CD4-positive, alpha-beta T cell treated with Interleukin-15 for 4 hours (primary cell): ENCODE measurements around the gene ABI3BP.

Experiments
- DNase-seq: peaks from one replicate; pipeline ENCODE4 v3.0.0-alpha.2; 2020; ENCODE audit warnings: low spot score

The ABI3BP gene

DNA sequence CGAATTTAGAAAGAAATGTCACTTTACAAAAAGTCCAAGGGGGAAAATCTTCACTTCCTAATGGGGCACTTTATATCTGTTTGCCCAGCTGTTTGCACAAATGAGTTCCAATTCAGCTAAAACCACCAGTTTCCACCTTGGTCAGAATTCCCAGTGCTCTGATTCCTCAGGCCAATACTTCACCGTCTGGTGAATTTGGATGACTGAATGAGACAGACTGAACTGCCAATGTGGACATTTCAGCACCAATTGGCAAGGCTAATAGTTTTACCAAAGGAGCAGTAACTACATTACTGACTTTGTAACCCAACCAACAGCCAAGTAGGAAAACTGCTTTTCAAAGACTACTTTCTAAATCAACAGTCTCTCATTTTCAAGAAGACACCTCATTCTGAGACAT lies 51.8 kb downstream of the ABI3BP start:
- no peak for DNase-seq

DNA sequence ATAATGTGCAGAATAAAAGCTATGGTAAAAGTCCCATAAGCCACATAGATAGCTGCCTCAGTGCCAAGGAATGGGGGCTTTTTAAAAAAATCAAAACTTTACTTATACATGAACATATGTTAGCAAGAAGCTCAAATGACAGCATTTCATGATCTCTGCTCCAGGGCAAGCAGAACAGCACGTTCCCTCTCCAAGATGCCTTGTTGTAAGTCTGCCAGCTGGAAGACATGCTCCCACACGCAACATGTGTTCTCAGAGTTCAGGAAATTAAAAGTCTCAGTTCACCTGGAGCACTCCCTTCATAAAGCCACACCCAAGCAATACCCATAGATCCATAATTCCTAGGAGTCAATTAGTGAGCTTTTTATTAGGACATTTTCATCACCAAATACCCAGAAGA lies 52.2 kb downstream of the ABI3BP start:
- no peak for DNase-seq

DNA sequence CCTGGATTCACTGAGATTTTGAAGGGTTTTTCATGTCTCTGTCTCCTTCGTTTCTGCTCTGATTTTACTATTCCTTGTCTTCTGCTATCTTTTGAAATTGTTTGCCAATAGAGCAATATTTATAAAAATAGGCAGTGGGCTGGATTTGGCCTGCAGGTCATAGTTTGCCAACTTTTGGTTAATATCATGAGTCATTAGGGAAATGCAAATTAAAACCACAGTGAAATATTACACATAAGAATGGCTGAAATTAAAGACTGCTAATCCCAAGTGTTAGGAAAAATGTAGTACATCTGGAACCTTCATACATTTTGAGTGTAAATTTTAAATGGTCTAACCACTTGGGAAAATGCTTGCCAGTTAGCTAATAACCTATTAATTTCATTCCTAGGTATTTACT lies 56.3 kb downstream of the ABI3BP start:
- DNase-seq: no peak

DNA sequence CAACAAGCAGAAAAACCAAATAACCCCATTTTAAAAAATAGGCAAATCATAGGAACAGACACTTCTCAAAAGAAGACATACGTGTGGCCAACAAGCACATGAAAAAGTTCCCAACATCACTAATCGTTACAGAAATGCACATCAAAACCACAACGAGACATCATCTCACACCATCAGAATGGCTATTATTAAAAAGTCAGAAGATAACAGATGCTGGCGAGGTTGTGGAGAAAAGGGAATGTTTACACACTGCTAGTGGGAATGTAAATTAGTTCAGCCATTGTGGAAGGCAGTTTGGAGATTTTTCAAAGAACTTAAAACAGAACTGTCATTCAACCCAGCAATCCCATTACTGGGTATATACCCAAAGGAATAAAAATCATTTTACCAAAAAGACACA lies 60.7 kb downstream of the ABI3BP start:
- DNase-seq: no peak

DNA sequence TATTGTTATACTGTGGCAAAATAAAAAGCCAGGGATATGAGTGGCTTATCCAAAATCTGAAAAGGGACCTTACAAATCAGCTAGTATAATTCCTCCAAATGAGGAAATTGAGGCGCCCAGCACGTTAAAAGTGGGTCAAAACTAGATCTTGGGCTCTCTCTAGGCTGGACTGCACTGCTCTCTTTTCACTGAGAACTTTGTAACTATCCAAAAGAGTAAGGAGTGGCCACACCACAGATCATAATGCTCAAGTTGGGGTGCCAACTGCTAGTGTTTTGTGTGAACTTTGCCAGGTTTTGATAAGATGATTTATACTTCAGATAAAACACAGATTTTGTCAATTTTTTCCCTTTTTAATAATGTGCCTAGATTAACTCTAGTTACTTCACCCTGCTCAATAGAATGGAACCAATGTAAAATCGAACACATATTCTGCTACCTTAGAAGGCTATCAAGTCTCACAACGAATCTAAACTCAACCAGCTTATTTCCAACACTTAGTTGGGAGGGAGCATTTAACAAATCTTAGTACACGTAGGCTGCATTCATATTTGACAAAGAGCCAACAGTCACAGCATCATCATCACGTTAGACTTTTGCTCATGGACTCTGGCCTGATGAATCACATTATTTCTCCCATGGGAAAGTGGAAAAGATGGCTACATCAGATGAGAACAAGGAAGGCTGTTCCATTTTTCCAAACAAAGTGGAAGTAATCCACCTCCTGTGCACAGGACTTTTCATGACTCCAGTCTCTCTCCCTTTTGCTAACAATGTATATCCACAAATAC lies 64.4 kb downstream of the ABI3BP start:
- no peak for DNase-seq

DNA sequence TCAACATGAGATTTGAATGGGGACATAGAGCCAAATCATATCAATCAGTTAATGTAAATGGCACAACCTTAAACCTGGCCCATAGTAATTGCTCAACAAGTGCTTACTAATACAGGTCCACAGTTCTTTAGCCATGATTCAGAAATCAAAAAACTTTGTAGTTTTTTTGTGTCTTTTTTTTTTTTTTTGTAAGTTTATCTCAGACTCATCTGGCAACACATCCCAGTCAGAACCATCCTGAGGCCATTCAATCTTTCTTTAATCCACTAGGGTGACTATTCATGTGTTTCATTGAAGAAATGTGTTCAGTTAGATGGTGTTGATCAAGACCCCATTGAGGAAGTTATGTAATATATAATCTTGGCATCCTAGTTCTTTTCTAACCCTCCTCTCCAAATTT lies 65.4 kb downstream of the ABI3BP start:
- DNase-seq: no peak

DNA sequence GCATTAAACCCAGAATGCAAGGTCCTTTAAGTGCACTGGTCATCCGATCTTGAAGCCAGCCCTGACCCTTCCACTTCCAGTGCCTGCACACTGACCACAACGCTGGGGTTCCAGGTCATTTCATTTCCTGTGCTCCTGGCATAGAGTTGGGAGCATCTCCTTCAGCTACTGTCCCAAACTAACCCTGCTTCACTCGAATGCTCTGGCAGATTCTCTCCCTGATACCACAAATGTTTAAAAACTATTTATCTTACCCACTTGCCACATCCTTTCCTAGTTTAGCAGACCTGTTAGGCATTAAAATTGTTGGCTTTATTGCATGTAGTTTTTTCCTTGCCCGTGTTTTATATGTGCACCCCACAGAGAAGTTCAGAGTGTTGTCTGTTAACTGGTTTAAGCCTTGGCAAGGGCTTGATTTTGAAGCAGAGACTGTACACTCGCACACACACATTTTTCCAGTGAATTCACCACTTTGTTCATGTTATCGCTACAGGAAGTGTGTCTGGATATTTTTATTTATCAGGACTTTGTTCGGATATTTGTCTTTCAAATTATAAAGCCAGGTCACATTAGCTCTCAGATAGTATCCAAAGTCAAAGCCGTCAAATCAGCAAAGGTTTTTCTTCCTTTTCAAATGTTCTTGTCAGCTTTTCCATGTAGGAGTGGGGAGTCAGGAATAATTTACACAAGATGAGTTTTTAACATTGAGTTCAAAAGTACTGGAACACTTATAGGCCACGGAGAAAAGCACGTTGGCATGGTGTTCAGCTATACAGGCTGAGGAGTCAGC lies 77.3 kb downstream of the ABI3BP start:
- no peak for DNase-seq

DNA sequence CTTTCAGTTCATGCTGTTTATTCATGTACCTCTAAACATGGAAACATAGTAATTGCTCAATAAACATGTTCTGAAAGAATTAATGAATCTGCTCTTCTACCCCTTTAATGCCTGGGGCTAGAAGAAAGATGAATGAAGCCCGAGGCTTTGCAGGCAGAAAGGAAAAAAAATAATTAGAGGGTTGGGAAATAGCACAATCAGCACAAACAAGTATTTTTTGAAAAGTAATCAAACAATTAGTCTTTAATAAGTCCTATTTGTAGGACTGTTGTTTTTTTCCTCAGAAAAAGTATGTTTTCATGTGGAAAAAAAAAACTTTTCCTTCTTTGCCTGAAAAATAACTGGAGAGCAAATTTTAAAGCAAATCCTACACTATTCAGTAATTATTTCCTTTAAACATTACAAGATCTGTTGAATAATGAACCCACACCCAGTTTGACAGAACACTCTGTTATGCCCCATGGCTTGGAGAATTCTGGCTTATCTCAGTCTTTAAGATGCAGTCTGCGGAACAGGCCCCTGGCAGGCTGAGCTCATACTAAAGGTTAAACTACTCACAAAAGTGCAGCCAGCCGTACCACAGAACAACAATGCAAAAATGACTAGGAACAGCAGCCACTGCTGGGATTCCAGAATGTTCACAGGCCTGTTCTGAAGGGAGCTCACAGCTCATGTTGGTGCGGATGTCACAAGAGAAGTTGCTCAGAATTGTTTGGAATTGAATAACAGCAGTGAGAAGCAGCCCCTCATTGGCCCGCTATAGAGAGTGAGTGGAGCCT lies 79.2 kb downstream of the ABI3BP start:
- no peak for DNase-seq

DNA sequence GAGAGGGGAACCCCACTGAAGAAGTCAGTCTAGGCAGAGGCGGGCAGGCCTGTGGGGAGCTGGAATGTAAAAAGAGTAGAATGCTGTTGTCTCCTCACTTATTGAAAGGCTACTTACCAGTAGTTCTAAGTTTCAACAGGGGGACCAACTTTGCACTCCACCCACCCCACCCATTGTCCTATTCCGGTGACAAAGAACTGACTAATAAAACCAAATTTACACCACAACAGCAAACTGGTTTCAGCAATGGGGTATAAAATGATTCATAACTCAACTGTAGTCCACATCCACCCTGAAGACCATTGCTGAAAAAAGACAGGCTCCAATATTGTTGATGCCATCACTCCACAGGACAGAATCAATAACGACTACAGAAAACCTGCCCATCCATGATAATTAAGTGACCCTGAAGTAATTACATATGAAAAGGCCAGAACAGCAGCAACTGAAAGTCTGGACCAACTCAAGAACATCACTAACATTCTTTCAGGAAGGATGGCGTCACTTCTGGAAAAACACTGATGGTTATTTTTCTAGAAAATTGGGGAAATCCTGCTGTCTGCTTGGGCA lies 80.2 kb downstream of the ABI3BP start:
- DNase-seq: no peak

DNA sequence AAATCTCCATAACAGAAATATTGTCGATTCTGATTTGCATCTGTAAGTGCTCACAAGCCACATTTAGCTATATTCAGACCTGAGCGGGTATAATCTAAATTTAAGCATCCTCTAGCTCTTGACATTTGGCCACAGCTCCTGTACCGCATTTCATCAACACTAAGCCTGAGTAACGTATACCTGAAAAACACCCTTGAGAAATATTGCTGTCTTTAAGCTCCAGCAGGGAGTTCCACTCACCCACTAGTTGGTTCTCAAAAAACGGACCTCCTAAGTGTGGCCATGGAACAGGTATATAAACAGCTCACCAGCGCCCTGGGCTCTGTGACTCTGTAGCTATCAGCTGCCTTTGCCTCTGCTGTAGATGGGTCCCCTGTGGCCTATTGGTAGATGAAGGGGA lies 80.7 kb downstream of the ABI3BP start:
- DNase-seq: no peak

DNA sequence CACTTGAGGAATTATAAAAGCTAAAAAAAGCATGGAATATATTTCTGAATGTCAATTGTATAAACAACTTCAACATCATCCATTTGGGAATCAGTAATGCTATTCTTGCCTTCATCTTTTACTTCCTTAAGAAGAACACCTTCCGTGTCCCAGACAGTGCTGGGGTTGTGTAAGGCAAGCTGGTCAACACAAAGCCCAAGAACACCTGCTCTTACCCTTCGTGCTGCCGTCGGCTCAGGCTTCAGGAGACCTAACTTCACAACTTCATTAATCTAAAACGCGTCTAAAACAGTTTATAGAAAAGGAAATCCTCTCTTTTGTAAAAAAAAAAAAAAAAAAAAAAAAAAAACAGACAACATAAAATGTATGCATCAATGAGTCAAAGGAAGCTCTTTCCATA lies 81.3 kb downstream of the ABI3BP start:
- no peak for DNase-seq

DNA sequence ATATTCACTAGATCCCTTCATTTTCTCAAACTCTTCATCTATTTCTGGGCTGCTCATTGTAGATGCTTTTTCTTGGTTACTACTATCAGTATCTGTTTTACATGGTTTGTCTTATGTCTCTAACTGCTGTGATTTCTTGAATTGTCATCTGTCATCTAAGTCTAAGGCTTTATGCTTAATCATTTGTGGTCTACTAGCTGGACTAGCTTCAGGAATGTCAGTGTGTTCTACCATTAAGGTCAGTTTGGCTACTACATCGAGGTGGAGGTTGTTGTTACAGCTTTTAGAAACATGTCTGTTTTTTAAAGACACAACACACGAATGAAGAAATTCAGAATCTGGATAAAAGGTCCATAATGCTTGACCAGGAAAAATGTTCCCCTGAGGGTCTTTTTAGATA lies 82.2 kb downstream of the ABI3BP start:
- DNase-seq: no peak

DNA sequence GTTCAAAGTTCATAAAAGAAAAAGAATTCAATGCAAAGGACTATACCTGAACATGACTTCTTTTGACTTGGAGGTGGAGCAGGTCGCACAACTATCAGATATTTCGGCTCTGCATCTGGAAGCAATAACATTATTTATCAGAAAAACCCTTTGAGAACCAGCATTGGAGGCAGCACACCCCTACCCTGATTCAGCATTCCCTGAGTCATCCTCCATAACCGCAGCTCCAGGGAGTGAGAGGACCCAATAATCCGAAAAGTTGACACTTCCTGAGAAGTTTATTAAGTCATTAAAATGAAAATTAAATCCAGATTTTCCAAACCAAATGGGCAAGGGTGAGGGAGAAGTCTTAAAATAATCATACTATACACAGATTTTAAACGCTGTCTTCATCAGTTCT lies 90.6 kb downstream of the ABI3BP start:
- no peak for DNase-seq

DNA sequence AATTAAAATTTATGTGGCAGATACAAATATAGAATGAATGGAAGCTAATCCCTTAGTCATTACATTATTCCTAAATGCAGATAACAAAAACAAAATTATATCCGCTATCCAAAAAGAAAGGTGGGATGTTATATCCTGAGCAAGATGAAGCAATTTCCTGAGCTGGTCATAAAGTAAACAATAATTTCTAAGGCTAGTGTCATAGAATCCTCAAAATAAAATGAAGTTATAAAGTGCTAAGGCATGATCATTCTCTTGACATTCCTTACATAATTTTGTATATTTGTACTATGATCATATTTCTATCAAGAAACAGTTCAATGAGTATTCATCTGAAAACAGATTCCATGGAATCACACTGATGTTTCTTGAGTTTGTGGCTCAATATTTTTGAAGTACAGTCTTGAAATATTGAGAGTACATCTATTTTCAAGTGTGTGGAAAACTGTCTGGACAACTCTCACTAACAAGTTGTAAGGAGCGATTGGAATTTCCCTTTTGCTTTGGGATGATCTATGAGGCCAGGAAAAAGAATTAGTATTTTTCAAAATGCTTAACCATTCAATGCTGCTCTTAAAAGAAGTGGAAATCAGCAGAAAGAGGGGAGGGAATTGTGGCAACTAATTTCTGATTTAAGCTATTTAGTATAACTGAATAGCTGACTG lies 92.4 kb downstream of the ABI3BP start:
- no peak for DNase-seq

DNA sequence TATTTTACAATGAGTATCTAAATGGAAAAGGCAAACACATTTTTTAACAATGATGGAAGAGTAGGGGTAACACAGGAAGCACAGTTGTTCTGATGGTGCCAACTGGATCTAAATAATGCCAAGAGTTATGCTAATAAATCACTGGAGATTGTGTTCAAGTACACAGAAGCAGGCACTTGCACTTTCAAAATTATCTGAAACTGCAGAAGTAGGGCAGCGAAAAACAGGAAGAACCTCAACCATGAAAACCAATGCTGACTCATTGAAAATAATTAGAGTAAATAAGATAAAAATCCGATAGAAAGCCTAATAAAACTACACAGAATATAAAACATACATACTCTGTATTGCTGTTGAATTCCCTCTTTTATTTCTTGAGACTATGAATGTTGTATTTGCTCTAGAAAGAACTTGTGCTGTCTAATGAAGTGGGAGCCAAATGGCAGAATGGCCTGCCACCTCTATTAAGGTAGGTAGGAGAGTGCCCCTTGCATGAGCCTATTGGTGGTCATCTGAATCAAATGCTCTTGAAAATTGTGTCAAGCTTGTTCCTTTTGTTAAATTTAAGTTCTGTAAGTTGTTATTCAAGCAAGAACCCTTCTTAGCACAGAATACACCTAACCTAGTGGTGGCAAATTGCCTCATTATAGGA lies 93.7 kb downstream of the ABI3BP start:
- no peak for DNase-seq

DNA sequence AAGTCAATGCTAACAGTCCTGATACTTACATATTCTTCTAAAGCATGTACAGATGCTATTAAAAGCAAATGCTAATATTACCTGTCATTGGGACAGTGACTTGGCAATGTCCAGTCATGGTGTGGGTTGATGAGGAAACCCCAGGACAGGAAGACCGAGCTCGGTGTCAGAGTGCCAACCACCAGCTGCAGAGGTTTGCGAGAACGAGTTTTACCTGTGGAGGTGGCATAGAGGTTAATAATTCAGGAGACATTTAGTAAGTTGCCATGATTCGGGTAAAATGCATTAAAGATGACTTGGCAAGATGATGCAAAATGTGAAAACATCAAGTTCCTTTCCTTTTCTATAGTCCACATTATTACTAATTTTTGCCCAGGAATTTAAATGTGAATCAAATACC lies 94.5 kb downstream of the ABI3BP start:
- DNase-seq: no peak

DNA sequence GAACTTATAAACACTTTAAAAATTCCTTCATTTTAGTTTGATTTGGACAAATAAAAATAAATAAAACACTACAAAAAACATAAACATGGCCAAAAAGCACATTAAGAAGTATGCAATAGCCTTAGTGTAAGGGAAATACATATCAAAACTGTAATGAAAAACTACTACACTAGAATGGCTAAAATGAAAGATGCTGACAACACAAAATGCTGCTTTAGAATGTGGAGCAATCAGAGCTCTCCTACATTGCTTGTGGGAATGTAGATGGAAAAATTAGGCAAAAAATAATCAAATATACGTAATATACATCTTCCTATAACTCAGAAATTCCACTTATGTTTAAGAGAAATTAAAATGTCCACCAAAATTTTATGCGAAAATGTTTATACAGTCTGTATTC lies 96.2 kb downstream of the ABI3BP start:
- no peak for DNase-seq

DNA sequence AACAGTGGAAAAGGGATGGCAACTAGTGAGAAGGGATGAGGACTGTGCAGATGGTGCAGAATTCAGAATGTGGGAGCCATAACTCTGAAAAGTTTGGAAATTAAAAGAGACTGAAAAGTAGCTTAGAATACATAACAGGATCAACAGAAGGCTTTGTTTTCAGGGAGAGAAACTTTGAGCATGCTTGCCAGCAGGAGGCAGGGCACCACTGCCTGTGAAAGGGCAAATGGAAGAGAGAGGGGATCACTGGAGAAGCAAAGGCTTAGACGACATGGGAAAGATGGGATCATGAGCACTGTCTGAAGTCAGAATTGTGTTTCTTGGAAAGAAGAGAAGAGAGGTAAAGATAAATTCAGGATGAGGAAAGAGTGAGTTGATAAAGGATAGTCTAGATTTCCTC lies 99.6 kb downstream of the ABI3BP start:
- no peak for DNase-seq

DNA sequence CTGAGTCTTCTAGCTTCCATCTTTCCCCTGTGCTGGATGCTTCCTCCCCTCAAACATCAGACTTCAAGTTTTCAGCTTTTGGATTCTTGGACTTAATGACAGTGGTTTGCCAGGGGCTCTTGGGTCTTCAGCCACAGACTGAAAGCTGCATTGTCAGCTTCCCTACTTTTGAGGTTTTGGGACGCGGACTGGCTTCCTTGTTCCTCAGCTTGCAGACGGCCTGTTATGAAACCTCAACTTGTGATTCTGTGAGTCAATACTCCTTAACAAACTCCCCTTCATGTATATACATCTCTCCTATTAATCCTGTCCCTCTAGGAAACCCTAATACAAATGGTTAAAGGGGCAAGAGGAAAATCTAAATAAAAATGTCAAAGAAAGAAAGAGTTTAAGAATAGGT lies 100.1 kb downstream of the ABI3BP start:
- DNase-seq: no peak

DNA sequence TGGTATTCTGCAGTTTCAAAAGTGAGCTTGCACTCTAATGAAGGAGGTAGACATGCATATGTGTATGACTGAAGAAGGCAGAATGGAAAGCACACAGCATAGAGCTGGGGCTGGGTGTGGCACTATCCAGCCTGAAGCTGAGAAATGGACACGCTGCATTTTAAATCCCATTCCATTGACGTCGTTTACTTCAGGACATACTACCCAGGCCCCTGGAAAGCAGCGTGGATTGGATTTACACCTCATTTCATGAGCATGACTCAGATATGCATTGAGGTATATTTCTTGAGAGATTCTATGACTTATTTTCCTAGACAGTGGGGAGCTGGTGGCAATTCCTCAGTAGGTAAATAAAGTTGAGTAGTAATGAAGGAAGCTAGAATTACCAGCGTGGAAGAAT lies 101.4 kb downstream of the ABI3BP start:
- no peak for DNase-seq

DNA sequence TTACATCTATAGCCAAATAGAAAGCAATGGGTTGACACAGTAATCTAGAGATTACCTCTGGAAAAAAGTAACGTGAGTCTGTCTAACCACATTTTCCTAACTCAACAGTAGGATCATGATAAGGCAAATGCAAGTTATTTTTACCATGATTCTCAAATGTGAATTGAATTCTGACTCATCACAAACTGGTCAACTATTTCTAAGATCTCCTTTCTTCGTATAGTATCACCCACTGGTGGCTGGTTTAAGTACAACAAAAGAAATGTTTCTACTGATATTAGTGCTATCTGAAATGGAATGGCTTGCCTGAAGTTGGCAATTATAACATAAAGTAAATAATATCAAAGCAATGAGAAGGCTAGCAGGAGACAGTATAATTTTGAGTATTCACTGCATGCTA lies 102.2 kb downstream of the ABI3BP start:
- no peak for DNase-seq

DNA sequence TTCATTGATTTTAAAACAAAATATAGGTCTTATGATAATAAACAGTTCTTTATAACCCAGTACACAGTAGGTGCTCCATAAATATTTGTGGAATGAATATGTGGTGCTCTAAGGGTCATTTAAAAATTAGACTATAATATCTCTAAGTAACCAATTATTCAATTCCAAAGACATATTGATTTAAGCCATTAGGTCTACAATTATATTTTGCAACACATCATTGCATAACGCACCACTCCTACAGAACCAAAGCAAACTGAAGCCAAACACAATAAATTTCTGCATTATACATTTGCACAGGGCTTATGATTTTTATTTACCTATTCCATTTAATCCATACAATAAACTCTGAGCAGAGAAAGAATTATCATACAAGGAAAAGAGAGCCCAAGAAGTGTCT lies 104.3 kb downstream of the ABI3BP start:
- no peak for DNase-seq
